IMR-90 (cell line): ENCODE measurements around the gene SPATA31D1. TPM values are rescaled to one million over a fixed set of nuclear protein-coding genes. Genes with fewer than 3 reads are reported as not detected.

Source experiments
- ATAC-seq: fragments of 200-7000 bp; cut with Tn5 transposase; 2 replicates; pipeline ENCODE4 v1.9.1; 2020; ENCODE audit warnings: low read depth, mild to moderate bottlenecking, moderate library complexity
- BruUV-seq: library from RNA; stranded (reverse); fragments of 400-500 nt; replicated peaks from 2 replicates; lab custom pipeline; 2021; lab: Mats Ljungman, UMichigan
- CTCF ChIA-PET: fragments of 300-600 bp; formaldehyde crosslinking; extraction: SDS; loops from one replicate; lab custom pipeline; 2021; ENCODE audit warnings: antibody characterized with exemption; lab: Yijun Ruan, JAX
- POLR2A ChIA-PET: fragments of 300-600 bp; sonication (Branson Sonifier 250); formaldehyde crosslinking; loops from one replicate; lab custom pipeline; 2022; ENCODE audit warnings: antibody characterized with exemption; ENCODE audit not compliant: unreplicated experiment; lab: Charles Lee
- DNase-seq: peaks from one replicate; pipeline ENCODE4 v3.0.0; 2013
- H2AFZ ChIP-seq: replicated peaks from 2 replicates; pipeline ENCODE3; 2013; ENCODE audit warnings: low read length, mild to moderate bottlenecking; ENCODE audit not compliant: poor library complexity
- H2AK5ac ChIP-seq: 2 replicates; pipeline ENCODE4 v1.6.1; 2013; ENCODE audit warnings: low read depth, low read length, inconsistent platforms
- H2AK9ac ChIP-seq: replicated peaks from 2 replicates; pipeline ENCODE3; 2013; ENCODE audit warnings: mild to moderate bottlenecking, low read depth, low read length, moderate library complexity; ENCODE audit not compliant: poor library complexity
- H2BK120ac ChIP-seq: 2 replicates; pipeline ENCODE4 v1.6.1; 2013; ENCODE audit warnings: low read depth, low read length, inconsistent platforms
- H2BK15ac ChIP-seq: 3 replicates; pipeline ENCODE4 v1.6.1; 2013; ENCODE audit warnings: low read depth, low read length, inconsistent platforms
- H2BK20ac ChIP-seq: 2 replicates; pipeline ENCODE4 v1.6.1; 2013; ENCODE audit warnings: low read depth, mild to moderate bottlenecking, inconsistent platforms, low read length, moderate library complexity
- H2BK5ac ChIP-seq: 2 replicates; pipeline ENCODE4 v1.6.1; 2013; ENCODE audit warnings: mild to moderate bottlenecking, low read depth, low read length, inconsistent platforms; ENCODE audit not compliant: poor library complexity, severe bottlenecking
- H3K14ac ChIP-seq: replicated peaks from 2 replicates; pipeline ENCODE4 v1.6.1; 2013; ENCODE audit warnings: low read depth, low read length, inconsistent platforms
- H3K18ac ChIP-seq: 2 replicates; pipeline ENCODE4 v1.6.1; 2013; ENCODE audit warnings: low read depth, low read length, control low read depth
- H3K23ac ChIP-seq: 2 replicates; pipeline ENCODE4 v1.6.1; 2013; ENCODE audit warnings: low read depth, low read length, inconsistent platforms
- H3K27ac ChIP-seq: 2 replicates; pipeline ENCODE4 v1.5.1; 2013; ENCODE audit warnings: mild to moderate bottlenecking, control low read depth, low read length; ENCODE audit not compliant: insufficient read depth
- H3K27me3 ChIP-seq: 2 replicates; pipeline ENCODE4 v1.6.1; 2013; ENCODE audit warnings: low read length; ENCODE audit not compliant: control insufficient read depth, insufficient read depth
- H3K36me3 ChIP-seq: 2 replicates; pipeline ENCODE4 v1.6.1; 2013; ENCODE audit warnings: low read length, mixed read lengths; ENCODE audit not compliant: control insufficient read depth, insufficient read depth
- H3K4ac ChIP-seq: 2 replicates; pipeline ENCODE4 v1.6.1; 2013; ENCODE audit warnings: low read depth, low read length, inconsistent platforms
- H3K4me1 ChIP-seq: 2 replicates; pipeline ENCODE4 v1.6.1; 2013; ENCODE audit warnings: low read length, mixed read lengths; ENCODE audit not compliant: control insufficient read depth, insufficient read depth
- H3K4me2 ChIP-seq: 2 replicates; pipeline ENCODE4 v1.6.1; 2013; ENCODE audit warnings: low read depth, mild to moderate bottlenecking, control low read depth, low read length, moderate library complexity
- H3K4me3 ChIP-seq: 2 replicates; pipeline ENCODE4 v1.5.1; 2013; ENCODE audit warnings: low read depth, mild to moderate bottlenecking, control low read depth, low read length, moderate library complexity; ENCODE audit not compliant: insufficient read depth
- H3K56ac ChIP-seq: 2 replicates; pipeline ENCODE4 v1.6.1; 2013; ENCODE audit warnings: low read length, inconsistent platforms; ENCODE audit not compliant: insufficient read depth; ENCODE audit errors: extremely low read depth
- H3K79me1 ChIP-seq, 2 experiments: 2 replicates each; pipeline ENCODE4 v1.6.1; 2013; ENCODE audit warnings: low read length in 2 of 2, inconsistent platforms in 1 of 2, low read depth in 1 of 2
- H3K9ac ChIP-seq: 2 replicates; pipeline ENCODE4 v1.6.1; 2013; ENCODE audit warnings: low read depth, low read length, control low read depth
- H3K9me1 ChIP-seq: 2 replicates; pipeline ENCODE4 v1.6.1; 2013; ENCODE audit warnings: low read length, inconsistent platforms; ENCODE audit not compliant: insufficient read depth
- H3K9me3 ChIP-seq: 2 replicates; pipeline ENCODE4 v1.6.1; 2013; ENCODE audit warnings: low read length; ENCODE audit not compliant: control insufficient read depth, insufficient read depth
- H4K20me1 ChIP-seq: 2 replicates; pipeline ENCODE4 v1.6.1; 2013; ENCODE audit warnings: low read length, inconsistent platforms; ENCODE audit not compliant: insufficient read depth
- H4K5ac ChIP-seq: 2 replicates; pipeline ENCODE4 v1.6.1; 2013; ENCODE audit warnings: mild to moderate bottlenecking, low read depth, low read length, control low read depth
- H4K8ac ChIP-seq, 2 experiments: 2 replicates each; pipeline ENCODE4 v1.6.1; 2013; ENCODE audit warnings: low read depth in 2 of 2, low read length in 2 of 2, control low read depth in 1 of 2, inconsistent platforms in 1 of 2
- H4K91ac ChIP-seq: 2 replicates; pipeline ENCODE4 v1.6.1; 2013; ENCODE audit warnings: low read depth, low read length, inconsistent platforms; ENCODE audit not compliant: insufficient read depth
- BHLHE40 ChIP-seq: fragments of 150-350 bp; IDR thresholded peaks from 2 replicates; pipeline ENCODE4 v1.6.1; 2016; ENCODE audit warnings: mild to moderate bottlenecking, low read depth, low read length
- CEBPB ChIP-seq: IDR thresholded peaks from 2 replicates; pipeline ENCODE4 v1.6.1; 2012; ENCODE audit warnings: low read depth, low read length, improper control_type of control experiment
- CHD1 ChIP-seq: IDR thresholded peaks from 2 replicates; pipeline ENCODE4 v1.6.1; 2012; ENCODE audit warnings: low read depth, low read length, improper control_type of control experiment
- CTCF ChIP-seq: conservative IDR thresholded peaks from 2 replicates; pipeline ENCODE4 v1.5.1; 2012; ENCODE audit warnings: mild to moderate bottlenecking, low read depth, low read length, improper control_type of control experiment
- ELK1 ChIP-seq: fragments of 150-350 bp; IDR thresholded peaks from 2 replicates; pipeline ENCODE4 v1.6.1; 2016; ENCODE audit warnings: low read depth, mild to moderate bottlenecking, low read length, moderate library complexity, borderline replicate concordance
- FOS ChIP-seq: fragments of 150-350 bp; IDR thresholded peaks from 2 replicates; pipeline ENCODE4 v1.6.1; 2016; ENCODE audit warnings: low read depth, low read length
- MAFK ChIP-seq: IDR thresholded peaks from 2 replicates; pipeline ENCODE4 v1.6.1; 2012; ENCODE audit warnings: low read depth, low read length, improper control_type of control experiment
- MAZ ChIP-seq: IDR thresholded peaks from 2 replicates; pipeline ENCODE4 v1.6.1; 2012; ENCODE audit warnings: low read depth, mild to moderate bottlenecking, low read length, improper control_type of control experiment, moderate library complexity, borderline replicate concordance
- MXI1 ChIP-seq: IDR thresholded peaks from 2 replicates; pipeline ENCODE4 v1.6.1; 2012; ENCODE audit warnings: low read depth, mild to moderate bottlenecking, low read length, moderate library complexity, borderline replicate concordance
- NFE2L2 ChIP-seq: fragments of 150-350 bp; IDR thresholded peaks from 2 replicates; pipeline ENCODE4 v1.6.1; 2016; ENCODE audit warnings: low read depth, mild to moderate bottlenecking, low read length
- POLR2A ChIP-seq: IDR thresholded peaks from 2 replicates; pipeline ENCODE4 v1.6.1; 2012; ENCODE audit warnings: mild to moderate bottlenecking, low read depth, low read length
- RAD21 ChIP-seq: IDR thresholded peaks from 2 replicates; pipeline ENCODE4 v1.6.1; 2012; ENCODE audit warnings: low read length, improper control_type of control experiment
- RCOR1 ChIP-seq: IDR thresholded peaks from 2 replicates; pipeline ENCODE4 v1.6.1; 2012; ENCODE audit warnings: mild to moderate bottlenecking, low read length, improper control_type of control experiment; ENCODE audit not compliant: insufficient replicate concordance
- RFX5 ChIP-seq: IDR thresholded peaks from 2 replicates; pipeline ENCODE4 v1.8.0; 2012; ENCODE audit warnings: low read depth, mild to moderate bottlenecking, low read length, moderate library complexity
- SMC3 ChIP-seq: fragments of 150-350 bp; IDR thresholded peaks from 2 replicates; pipeline ENCODE4 v1.6.1; 2016; ENCODE audit warnings: low read depth, mild to moderate bottlenecking, antibody characterized with exemption, low read length, moderate library complexity
- WGBS, 2 experiments: methylation state at CpG; one replicate each; pipeline versions ENCODE4 v1.1.5 to v1.1.7; 2013; ENCODE audit warnings: missing lambda C conversion rate in 2 of 2; ENCODE audit not compliant: insufficient read length in 1 of 2; ENCODE audit errors: extremely low coverage in 2 of 2; 5-methylcytosine and 5-hydroxymethylcytosine counted together
- dilution Hi-C: fragments of 300-500 bp; cut with HindIII; formaldehyde crosslinking; loops from one replicate; pipeline ENCODE4 v1.14.3; 2018; ENCODE audit warnings: low sequenced_read_pairs; ENCODE audit not compliant: unreplicated experiment
- in situ Hi-C: fragments of 300-500 bp; cut with MboI; formaldehyde crosslinking; loops from 3 replicates; pipeline ENCODE4 v1.14.3; 2019; ENCODE audit warnings: low sequenced_read_pairs, inconsistent platforms, mixed read lengths
- intact Hi-C: fragments of 100-400 bp; cut with micrococcal nuclease; formaldehyde crosslinking; loops from 2 replicates; pipeline ENCODE4 v1.10.0; 2022
- polyA plus RNA-seq, 3 experiments: library from polyadenylated mRNA; depleted of rRNA; stranded (reverse); fragments of >200 nt; gene quantifications; 2 replicates each; pipeline ENCODE4 v1.2.3, GENCODE V29; 2012; ENCODE audit warnings: low replicate concordance in 1 of 3
- total RNA-seq: library from RNA; depleted of rRNA; stranded (reverse); fragments of >200 nt; gene quantifications from 2 replicates; pipeline ENCODE4 v1.2.3, GENCODE V29; 2012
- TF ChIP-seq, protein P1 (sequence below): fragments of 150-350 bp; IDR thresholded peaks from 2 replicates; pipeline ENCODE4 v1.6.1; 2017; ENCODE audit warnings: mild to moderate bottlenecking, antibody characterized with exemption, low read length, low read depth

The SPATA31D1 gene
- total and polyA plus RNA-seq, 2 of the 4 experiments (the other 2 are of a cell fraction): not detected

GRCh38 chr9:81976351-81976750 lies 12.2 kb upstream of the SPATA31D1 start:
- dilution Hi-C loops: no loop called here

More at GRCh38 chr9:81976351-81976750, 12.2 kb upstream of the SPATA31D1 start:
- CTCF ChIA-PET: interaction anchor here (1.0 kb wide), 1 partner anchor 12 kb away, joined by 3 read pairs; no protein-coding TSS in a partner anchor
- ATAC-seq (no peak), DNase-seq (no peak)
- no TSS peak for BruUV-seq
- H3K36me3 ChIP-seq: no peaks in the 10 kb centered on the region
- no peak overlapping the region for H3K14ac ChIP-seq
- 0 out of 2 replicates have a peak, but pooled peaks cover 1% of the 10 kb centered on the region for H3K4me1 ChIP-seq
- no peaks in the 10 kb centered on the region for H3K9me1 ChIP-seq
- H4K8ac ChIP-seq: no peak overlapping the region
- H3K27ac ChIP-seq: no peak overlapping the region
- intact Hi-C loops: no loop called here
- no peak overlapping the region for H2BK20ac ChIP-seq
- H3K4ac ChIP-seq: no peak overlapping the region
- H3K4me2 ChIP-seq: no peak overlapping the region
- H4K91ac ChIP-seq: no peak overlapping the region
- H2AK5ac ChIP-seq: no peak overlapping the region
- TF ChIP-seq BHLHE40: no peak
- TF ChIP-seq CTCF: no peak
- TF ChIP-seq CHD1: no peak
- no peak for TF ChIP-seq RCOR1
- TF ChIP-seq, protein P1, sequence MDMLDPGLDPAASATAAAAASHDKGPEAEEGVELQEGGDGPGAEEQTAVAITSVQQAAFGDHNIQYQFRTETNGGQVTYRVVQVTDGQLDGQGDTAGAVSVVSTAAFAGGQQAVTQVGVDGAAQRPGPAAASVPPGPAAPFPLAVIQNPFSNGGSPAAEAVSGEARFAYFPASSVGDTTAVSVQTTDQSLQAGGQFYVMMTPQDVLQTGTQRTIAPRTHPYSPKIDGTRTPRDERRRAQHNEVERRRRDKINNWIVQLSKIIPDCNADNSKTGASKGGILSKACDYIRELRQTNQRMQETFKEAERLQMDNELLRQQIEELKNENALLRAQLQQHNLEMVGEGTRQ: no peak
- no peak for TF ChIP-seq NFE2L2
- TF ChIP-seq RAD21: no peak
- no peak for TF ChIP-seq MXI1
- no peak for TF ChIP-seq MAFK
- no peak for TF ChIP-seq CEBPB
- TF ChIP-seq FOS: no peak
- no peak for TF ChIP-seq MAZ
- TF ChIP-seq ELK1: no peak
- TF ChIP-seq RFX5: no peak
- TF ChIP-seq SMC3: no peak
- TF ChIP-seq POLR2A: no peak
- H4K20me1 ChIP-seq: no peaks in the 10 kb centered on the region
- H2BK5ac ChIP-seq: no peak overlapping the region
- H2BK120ac ChIP-seq: no peak overlapping the region
- H2AFZ ChIP-seq: no peak overlapping the region
- no peaks in the 10 kb centered on the region for H3K9me3 ChIP-seq
- 84% methylated on average over 6 of the region's 11 CpGs; no CpG with 5 or more reads in 1 of the 2 experiments for WGBS, 2 experiments
- no peaks in the 10 kb centered on the region for H3K79me1 ChIP-seq
- no peaks in the 10 kb centered on the region; the same call in 1 of the 2 replicates for H3K27me3 ChIP-seq
- no peak overlapping the region for H3K4me3 ChIP-seq
- H2BK15ac ChIP-seq: no peak overlapping the region
- no peak overlapping the region for H2AK9ac ChIP-seq
- in situ Hi-C loops: no loop called here
- no peak overlapping the region for H3K9ac ChIP-seq
- H3K23ac ChIP-seq: no peak overlapping the region
- H4K5ac ChIP-seq: no peak overlapping the region
- no peak overlapping the region for H3K18ac ChIP-seq
- no peak overlapping the region for H3K56ac ChIP-seq
- POLR2A ChIA-PET: no interaction called here
